Limb (tissue), 2 donors: ENCODE data around the gene CSF1.

Experiments used
- DNase-seq, 2 donors: peaks; one replicate each; pipeline ENCODE4 v3.0.0-alpha.2; 2016; ENCODE audit errors: extremely low spot score in 2 of 2

CSF1 gene

DNA sequence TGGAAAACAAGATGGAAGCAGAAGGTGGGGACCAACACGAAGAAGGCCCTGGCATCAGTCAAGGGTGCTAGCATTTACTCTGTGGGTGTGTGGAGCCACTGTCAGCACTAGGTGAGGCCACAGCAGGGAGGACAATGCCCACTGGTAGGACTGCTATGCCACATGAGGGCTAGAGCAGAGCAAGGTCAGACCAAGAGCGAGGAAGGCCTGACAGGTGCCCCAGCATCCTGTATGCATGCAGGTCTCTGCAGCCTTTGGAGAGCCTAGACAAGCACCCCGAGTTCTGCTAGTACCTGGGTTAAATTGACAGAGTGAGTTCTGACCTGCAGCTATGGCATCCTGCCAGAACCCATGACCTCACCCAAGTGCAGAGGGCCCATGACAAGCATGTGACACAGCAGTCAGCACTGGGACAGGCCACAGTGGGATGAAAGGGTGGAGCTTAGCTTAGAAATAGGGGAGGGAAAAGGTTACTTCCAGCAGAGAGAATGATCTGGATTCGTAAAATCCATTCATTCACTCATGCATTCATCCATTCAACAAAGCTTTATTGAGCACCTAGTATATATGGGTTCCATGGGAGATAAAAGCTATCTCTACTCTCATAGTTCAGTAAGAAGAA is 9.0 kb upstream of the CSF1 start:
- no peak for DNase-seq

DNA sequence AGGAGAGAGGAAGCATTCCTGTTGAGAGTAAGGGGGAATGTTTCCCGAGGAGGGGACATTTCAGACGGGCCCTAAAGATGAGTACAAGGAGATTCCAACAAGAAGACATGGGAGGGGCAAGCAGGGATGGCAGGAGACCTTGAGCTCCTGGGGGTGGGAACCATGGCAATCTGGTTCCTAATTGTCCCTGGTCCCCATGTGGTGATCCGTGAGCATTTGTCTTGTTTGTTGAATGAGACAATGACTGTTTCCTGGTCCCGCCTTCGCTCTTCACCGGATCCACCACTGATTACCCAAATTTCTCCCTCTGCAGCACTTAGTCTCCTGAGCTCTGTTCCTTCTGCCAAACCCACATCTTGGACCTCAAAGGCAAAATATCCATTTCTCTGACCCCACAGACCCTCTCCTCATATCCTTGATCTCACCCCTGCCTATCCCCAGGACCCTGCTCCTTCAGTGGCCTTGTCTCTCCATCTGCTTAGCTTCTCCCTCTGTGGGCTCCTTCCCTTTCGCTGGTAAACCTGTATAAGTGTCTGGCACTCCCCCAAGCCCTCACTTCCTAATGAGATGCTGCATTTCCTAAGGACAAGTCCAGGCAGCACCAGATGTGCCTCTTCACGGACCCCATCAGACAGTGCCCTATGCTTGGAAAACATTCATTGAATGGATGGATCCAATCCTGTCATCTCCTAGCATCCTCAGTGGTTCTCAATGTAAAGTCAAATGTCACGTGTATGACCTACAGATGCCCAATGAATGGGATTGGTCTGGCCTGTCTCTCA is 8.3 kb upstream of the CSF1 start:
- no peak for DNase-seq

DNA sequence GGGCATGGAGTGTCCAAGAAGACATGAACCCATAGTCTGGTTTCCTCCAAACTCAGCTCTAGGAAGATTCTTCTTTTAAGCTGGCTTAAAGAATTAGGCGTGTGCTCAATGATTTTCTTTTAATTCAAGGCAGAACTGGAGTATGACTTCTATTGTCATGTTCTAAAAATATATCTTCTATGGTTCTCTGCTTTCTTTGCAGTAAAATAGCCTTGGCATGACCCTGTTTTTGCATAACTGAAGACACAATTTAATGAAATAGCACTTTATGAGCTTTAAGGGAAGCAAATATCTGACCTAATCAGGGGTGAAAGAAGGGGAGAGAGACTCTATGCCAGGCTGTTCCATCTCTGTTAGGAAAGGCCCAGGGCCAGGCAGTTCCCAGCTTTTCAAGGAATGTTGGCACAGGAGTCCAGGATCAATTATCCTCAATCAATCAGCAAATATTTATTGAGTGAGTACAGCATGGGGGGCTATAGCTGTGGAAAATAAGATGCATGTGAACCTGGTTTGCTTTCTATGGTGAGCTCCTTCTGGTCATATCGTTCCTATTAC is 7.2 kb upstream of the CSF1 start:
- no peak for DNase-seq

DNA sequence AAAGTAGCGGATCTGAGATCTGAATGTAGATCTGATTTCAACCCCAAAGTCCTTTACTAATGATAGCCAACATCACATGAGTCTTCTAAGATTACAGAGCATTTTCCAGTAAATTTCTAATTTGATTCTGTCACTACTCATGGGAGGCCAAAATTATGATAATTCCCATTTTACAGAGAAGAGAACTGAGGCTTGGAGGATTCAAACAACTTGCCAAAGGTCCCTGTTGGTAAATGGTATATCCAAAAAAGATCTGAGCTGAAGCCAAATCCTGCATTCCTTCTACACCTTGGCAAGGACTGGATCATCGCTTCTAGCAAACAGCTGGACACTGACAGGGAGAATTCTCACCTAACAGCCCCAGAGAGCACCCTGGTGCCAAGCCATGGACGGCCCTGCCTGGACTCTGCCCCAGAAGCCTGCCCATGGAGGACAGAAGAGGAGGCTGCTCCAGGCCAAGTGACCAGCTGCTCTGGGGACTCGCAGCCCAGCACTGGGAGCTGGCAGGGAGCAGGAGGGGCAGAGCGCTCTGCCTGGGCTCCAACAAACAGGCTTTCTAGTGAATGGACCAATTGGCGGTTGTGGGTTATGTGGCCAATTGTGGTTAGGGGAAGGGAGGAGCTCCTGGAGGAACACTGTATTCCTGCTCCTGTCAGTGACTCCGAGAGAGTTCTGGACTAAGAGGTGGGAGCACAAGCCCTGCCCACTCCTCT is 6.4 kb upstream of the CSF1 start:
- no peak for DNase-seq

DNA sequence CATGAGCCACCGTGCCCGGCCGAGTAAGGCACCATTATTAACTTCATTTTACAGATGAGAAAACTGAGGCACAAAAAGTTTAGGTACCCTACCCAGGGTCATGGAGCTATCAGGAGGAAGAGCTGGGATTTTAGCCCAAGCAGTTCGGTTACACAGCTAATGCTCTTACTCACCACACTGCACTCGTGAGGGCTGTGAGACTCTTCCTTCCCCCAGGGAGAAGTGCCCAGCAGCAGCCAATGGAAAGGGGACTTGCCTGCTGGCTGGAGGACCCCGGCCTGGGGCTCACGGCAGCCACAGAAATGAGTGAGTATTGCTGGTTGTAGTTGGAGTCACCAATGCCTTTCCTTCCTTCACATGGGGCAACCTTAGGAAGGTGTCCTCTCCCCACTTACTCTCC is 5.2 kb upstream of the CSF1 start:
- no peak for DNase-seq

DNA sequence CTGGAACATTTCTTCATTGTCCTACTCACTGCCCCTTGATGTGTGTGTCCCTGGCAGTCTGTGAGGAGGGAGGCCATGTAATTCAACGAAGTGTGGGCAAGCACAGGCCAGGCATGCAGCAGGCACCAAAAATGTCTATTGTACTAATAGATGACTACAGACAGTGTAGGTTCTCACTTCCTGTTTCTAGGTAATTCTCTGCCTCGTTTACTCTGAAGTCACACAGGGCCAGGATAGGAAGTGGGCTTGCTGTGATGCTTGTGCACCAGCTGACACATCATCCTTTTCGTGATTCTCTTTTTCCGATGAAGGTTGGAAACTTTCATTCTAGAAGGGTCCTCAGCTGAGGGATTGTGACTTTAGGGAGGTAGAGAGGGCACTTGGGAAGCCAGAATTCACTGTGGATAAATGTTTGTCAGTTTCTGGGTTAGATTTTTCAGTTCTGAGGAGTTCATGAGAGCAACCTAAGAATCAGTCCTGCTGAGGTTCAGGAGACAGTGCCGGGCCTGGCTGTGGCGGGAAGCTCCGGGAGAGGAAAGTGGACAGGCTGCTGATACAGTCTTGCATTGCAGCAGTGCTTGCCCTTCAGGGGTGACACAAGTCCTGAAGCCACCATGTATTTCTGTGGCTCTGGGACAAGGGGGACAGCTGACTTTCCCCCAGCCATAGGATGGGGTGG is 4.3 kb upstream of the CSF1 start:
- DNase-seq = no peak

DNA sequence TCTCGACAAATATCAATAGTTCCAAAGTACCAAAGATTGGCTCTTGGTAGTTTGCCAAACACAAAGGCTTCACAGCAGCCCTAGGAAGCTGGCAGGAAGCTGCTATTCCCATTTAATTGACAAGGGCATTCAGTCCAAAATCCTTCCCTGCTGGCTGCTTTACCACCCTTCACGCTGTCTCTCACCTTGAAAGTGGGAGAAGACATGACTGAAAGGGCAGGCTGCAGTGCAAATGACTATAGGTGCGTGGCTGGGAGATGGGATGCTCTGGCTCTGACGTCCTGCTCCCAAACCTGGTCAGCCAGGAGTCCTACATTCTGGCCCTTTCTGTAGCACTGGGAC is 3.8 kb upstream of the CSF1 start:
- DNase-seq = no peak

DNA sequence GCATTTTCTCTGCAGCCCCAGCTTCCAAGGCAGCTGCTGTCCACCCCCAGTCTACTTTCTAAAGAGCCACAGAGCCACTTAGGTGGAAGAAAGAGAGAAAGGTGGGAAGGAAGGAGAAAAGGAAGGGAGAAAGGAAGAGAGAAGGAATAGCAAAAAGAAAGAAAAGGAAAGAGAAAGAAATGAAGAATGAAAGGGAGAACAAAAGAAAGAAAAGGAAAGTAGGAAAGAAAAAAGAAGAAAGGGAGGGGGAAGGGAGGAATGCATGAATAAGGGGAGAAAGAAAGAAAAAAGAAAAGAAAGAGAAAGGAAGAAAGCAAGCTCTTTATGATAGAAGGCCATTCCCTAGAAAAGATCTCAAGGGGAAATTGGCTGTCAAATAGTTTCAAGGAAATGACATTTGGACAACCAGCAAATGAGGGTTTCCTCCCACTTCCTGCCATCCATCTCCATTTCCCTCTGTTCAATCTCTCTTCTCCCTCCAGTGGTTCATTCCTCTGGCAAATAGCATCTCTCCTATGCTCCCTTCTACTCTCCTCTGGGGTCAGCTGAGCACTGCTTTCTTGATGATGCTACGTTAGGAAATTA is 3.4 kb upstream of the CSF1 start:
- DNase-seq = no peak

DNA sequence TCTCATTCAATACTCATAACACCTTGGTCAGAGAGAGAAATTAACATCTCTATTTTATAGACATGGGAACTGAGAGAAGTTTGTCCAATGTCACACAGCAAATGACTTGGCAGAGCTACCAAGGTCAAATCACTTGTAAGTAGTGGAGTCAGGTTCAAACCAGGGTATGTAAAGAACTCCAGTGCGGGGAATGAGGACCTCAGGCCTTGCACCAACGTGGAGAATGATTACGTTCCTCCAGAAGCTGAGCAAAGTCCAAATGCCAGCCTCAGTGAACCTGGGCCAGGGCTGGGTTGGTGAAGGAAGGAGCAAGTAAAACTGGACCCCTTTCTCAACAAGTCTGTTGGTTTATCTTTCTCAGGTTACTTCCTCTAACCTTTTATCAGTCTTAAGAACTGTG is 1.8 kb upstream of the CSF1 start:
- DNase-seq = no peak

DNA sequence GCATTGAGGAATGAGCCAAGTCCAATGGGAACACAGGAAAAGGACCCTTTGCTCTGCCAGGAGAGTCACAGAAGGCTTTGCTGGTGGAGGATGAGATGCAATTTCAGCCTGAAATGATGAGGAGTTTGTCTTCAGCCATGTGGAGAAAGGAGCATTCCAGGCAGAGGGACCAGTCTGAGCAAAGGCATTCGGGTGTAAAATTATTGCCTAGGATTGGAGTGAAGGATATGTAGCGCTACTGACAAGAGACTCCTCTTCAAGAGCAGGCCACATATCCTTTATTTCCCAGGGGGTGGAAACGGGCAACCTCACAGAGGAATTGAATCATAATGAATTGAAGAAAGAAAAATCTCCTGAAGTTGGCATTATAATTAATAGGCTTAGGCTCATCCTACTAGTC is 1.1 kb upstream of the CSF1 start:
- DNase-seq = no peak

DNA sequence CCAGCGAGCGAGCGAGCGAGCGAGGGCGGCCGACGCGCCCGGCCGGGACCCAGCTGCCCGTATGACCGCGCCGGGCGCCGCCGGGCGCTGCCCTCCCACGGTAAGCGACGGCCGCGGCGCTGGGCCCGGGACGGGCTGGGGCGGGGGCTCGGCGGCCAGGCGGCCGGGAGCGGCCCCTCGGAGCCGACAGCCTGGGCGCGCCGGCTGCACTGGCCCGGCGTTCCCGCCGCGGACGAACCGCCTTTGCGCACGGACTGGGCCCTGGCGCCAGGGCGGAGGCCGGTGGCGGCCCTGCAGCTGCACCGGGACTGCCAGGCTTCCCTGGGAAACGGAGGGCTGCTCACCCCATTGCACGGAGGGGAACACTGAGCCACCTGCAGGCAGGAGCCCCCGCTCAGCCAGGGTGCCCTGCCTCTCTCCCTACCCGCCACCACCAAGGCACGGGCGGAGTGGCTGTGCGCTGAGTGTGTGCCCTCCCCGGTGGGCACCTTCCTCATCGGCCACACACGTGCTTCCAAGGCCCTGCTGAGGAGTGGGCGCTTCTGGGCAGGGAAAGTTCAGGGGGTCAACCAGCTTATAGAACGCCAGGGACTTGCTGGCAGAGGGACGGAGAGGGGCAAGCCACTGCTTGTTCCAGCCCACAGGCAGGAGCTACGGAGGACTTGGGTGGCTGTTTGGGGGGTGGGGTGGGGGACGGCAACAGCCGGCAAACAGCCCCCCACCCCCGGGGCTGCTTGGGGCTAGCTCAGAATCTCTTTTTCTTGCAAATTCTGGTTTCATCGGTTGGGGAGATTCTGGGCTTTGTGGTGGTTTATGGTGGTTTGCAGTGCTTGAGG is 532 bp downstream of the CSF1 start:
- DNase-seq = peak in 1 of 2 donors; percentile 57

DNA sequence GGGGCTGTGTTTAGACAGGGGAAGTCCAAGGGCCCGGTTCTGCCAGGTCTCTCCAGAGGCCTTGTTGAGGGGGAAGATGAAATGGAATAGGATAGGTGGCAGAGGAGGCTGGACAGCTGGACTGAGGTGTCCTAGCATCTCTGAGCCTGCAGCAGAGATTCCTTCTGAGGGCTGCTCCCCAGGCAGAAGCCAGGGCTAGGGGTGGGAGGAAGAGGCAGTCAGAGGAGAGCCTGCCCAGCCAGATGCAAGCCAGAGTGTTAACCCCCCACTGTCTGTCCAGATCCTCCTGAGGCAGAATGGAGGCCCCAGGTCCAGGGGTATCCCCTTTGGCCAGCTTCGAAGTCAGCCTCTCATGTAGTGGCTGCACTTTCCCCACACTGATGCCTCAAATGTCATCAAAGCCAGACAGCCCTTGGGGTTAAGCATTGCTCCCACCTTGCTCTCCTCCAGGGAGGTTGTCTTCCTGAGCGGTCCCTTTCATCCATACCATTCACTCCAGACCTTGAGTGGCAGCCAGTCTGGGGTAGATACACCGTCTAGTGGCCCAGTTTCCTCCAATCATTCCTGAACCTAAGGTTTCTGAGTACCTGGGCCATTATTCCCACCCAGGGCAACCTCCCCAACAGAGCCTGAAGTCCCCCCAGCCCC is 1.7 kb downstream of the CSF1 start:
- DNase-seq = no peak

DNA sequence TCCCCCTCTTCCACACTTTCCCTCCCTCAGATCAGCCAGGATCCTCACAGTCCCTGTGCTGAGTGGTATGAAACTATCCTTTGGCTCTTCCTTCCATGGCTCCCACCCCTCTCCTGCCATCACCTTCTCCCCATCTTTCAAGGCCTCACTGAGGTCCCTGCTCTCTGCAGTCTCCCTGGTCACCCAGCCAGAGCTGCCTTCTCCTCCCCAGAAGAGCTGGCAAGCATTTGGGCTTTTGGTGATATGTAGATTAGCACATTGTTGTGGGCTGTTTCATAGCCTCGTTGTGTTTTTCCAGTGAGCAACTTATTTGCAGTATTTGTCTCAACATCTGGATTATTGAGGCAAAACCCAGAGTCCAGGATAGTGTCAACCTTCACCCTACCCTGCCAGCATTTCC is 2.2 kb downstream of the CSF1 start:
- DNase-seq = no peak

DNA sequence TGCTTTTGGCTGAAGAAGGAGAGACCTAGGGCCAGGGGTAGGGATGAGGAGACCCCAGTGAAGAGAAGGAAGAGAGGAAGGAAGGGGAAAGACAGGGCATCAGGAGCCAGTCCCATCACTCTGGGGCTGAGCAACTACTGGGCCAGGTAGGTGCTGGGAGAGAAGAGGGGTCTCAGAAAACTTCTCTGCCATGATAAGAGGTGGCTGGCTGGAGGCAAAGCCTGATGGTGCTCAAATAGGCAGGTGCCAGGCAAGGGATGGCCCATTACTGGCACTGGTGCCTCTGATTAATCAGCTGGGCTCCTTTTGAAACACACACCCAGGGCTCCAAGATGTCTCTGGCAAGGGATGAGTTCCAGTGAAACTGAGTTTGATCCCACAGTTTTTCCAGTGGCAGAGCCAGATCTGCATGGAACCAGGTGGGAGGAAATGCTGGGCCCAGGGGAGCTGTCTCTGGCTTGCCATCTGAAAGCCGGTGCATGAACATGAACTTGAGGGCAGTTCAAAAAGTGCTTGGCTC is 2.8 kb downstream of the CSF1 start:
- no peak for DNase-seq

DNA sequence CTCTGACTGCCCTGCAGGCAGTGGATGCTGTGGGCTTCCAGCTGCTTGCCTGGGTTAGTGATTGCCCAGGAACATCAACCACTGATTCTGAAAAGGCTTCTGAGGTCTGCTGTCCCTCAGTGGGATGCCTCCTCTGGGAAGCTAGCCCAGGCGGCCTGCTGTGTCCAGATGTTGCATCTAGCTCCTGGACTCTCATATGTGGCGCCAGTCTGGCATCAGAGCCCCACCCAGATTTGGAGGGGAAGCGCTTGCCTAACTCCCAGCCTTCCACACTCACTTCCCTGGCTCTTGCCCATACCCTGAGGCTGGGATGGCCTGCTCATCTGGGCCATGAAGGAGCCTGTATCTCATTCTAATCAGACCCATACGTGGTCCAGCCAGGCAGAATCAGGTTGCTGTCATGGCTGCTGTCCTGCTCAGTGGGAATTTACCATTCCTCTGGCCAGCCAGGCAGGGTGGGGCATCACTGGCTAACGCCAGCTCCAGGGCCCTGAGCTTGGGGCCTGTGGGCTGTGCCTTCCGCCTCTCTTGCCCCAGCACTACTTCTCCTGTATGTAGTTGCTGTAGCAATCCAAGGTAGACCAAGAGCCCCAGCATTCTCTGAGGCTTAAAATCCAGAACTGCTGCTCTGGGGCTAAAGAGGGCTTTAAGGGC is 4.1 kb downstream of the CSF1 start:
- DNase-seq = no peak

DNA sequence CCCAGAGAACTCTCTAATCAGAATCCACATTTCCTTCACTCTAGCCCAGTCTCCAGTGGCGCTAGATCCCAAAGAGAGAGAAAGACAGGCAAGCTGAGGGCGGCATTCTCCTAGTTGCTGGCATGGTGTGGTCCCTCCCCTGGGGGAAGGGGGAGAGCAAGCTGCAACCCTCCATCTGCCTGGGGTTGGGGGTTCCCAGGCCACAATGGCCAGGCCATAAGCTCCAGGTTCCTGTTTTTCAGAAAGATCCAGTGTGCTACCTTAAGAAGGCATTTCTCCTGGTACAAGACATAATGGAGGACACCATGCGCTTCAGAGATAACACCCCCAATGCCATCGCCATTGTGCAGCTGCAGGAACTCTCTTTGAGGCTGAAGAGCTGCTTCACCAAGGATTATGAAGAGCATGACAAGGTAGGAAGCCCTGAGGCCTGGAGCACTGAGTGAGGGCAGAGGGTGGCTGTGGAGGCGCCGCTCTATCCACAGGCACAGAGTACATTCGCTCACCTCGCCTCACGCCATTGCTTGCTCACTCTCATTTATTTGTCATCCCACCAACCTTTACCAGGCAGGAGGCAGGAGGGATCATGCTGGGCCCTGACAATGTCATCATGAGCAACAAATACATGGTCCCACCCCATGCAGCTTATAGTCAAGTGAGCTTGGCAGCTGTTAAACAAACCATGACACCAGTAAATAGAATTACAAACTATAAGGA is 6.6 kb downstream of the CSF1 start:
- DNase-seq = no peak

DNA sequence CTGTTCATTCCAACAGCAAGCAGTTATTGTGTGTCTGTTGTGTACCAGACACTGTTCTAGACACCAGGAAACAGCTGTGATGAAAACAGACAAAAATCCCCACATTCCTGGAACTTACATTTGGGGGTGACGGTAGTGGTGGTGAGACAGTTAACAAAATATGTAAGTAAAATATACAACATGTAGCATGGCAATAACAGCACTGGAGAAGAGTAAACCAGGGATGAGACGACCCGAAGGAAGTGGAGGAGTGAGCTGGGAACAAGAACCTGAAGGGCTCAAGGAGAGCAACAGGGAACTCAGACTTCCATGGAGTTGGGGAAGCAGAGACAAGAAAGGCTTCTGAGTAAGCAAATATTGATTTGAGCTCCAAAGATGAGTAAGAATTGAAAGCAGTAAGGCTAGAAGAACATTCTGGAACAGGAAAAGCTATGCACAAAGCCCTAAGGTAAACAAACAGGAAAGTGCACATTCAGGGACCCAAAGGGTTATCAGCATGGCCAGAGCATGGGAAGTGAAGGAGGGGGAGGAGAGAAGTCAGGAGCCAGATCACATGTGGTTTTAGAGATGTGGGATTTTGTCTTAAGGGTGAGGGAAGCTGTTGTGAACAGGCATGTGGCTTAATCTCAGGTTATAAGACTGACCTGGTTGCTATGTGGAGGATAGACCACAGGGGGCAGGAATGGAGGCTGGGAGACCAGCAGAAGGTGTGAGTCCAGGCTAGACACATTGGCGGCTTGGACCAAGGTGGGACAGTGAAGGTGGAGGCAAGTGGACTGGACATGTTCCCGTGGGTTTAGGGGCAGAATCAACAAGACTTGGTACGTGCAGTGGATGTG is 7.3 kb downstream of the CSF1 start:
- no peak for DNase-seq

DNA sequence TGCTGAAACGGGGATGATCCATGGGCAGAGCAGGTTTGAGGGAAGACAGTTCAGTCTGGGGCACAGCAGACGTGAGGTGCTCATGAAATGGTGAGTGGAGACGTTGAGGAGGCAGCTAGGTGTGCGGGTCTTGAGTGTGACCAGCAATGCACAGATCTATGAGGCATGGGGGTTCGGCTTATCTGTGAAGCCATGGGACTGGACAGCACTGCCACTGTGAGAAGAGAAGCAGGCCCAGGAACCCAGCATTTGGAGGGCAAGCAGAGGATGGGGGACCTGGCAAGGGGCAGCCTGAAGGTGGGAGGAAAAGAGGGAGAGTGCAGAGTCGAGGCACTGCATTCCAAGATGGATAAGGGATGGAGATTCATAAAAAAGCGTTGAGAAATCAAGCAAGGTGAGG is 8.0 kb downstream of the CSF1 start:
- DNase-seq = no peak
